ENCODE results near the gene HOXD8.

HOXD8 gene

GRCh38 chr2:176103742-176104315 lies 25.7 kb upstream of the HOXD8 start:
- H3K4me3 ChIP-seq (ENCODE audit: low read length) = no peak overlapping the region
- no peak for TF ChIP-seq CTCF (IDR thresholded peaks at IDR 0.05; ENCODE audit: insufficient read depth, low read depth, low read length, missing control alignments)
- no peak for DNase-seq (ENCODE audit: low read depth)

- no peak for TF ChIP-seq CTCF (IDR thresholded peaks at IDR 0.05; ENCODE audit: insufficient read depth, low read depth, low read length, missing control alignments)
- no peak overlapping the region for H3K4me3 ChIP-seq (ENCODE audit: low read length)
- DNase-seq (ENCODE audit: low read depth) = no peak
Measured at GRCh38 chr2:176104316-176105077, 25.0 kb upstream of the HOXD8 start.

GRCh38 chr2:176105078-176105729 lies 24.3 kb upstream of the HOXD8 start:
- H3K4me3 ChIP-seq (ENCODE audit: low read length) = no peak overlapping the region
- no peak for DNase-seq (ENCODE audit: low read depth)
- TF ChIP-seq CTCF (IDR thresholded peaks at IDR 0.05; ENCODE audit: insufficient read depth, low read depth, low read length, missing control alignments) = no peak

- no peak overlapping the region for H3K4me3 ChIP-seq (ENCODE audit: low read length)
- no peak for TF ChIP-seq CTCF (IDR thresholded peaks at IDR 0.05; ENCODE audit: insufficient read depth, low read depth, low read length, missing control alignments)
- DNase-seq (ENCODE audit: low read depth) = no peak
Measured at GRCh38 chr2:176105730-176106580, 23.6 kb upstream of the HOXD8 start.

- H3K4me3 ChIP-seq (ENCODE audit: low read length) = peak within 1 kb of the TSS; percentile 16
- TF ChIP-seq CTCF (IDR thresholded peaks at IDR 0.05; ENCODE audit: insufficient read depth, low read depth, low read length, missing control alignments) = no peak
- peak; percentile 77 for DNase-seq (ENCODE audit: low read depth)
Measured at GRCh38 chr2:176106581-176107539, 22.6 kb upstream of the HOXD8 start, which contains the start of gene HOXD11. HOXD11 (plus strand) TSS chr2:176107280; CDS start chr2:176107356, 76 bp downstream.
